Esophagus squamous epithelium (tissue), 5 donors: ENCODE results near the gene CNIH2. TPM values are rescaled to one million over a fixed set of nuclear protein-coding genes. Genes with fewer than 3 reads are reported as not detected.

ENCODE experiments used
- DNase-seq: peaks from one replicate; lab custom pipeline; 2025; lab: John Stamatoyannopoulos, UW
- H3K27ac ChIP-seq, 4 donors: fragments of 200-600 bp; sonication (generic); one replicate each; pipeline ENCODE4 v1.5.1; 2016 to 2019; ENCODE audit warnings: mild to moderate bottlenecking in 1 of 4
- H3K27me3 ChIP-seq, 4 donors: fragments of 200-600 bp; sonication (generic); 1 replicate in 3 of 4; 2 replicates in 1 of 4; pipeline versions ENCODE4 v1.5.1 to v1.6.0; 2017 to 2021; ENCODE audit warnings: antibody characterized with exemption in 1 of 4
- H3K36me3 ChIP-seq, 3 donors: fragments of 200-600 bp; sonication (generic); one replicate each; pipeline ENCODE4 v1.5.1; 2016 to 2019
- H3K4me1 ChIP-seq, 3 donors: fragments of 200-600 bp; sonication (generic); one replicate each; pipeline ENCODE4 v1.5.1; 2017 to 2019
- H3K4me3 ChIP-seq, 4 donors: fragments of 200-600 bp; sonication (generic); 1 replicate in 3 of 4; 2 replicates in 1 of 4; pipeline ENCODE4 v1.5.1; 2016 to 2019; ENCODE audit warnings: mild to moderate bottlenecking in 2 of 4, moderate library complexity in 1 of 4
- H3K9me3 ChIP-seq, 3 donors: fragments of 200-600 bp; sonication (generic); one replicate each; pipeline ENCODE4 v1.5.1; 2016 to 2019
- CTCF ChIP-seq, 6 experiments: fragments of 450-650 bp in 4 of 6; fragments of 200-600 bp in 2 of 6; sonication (generic) in 2 of 6; IDR thresholded peaks; one replicate each; pipeline ENCODE4 v1.5.1; 2016 to 2019; ENCODE audit warnings: antibody characterized with exemption in 6 of 6, mild to moderate bottlenecking in 4 of 6, moderate library complexity in 4 of 6
- POLR2A ChIP-seq, 4 donors: fragments of 450-650 bp; IDR thresholded peaks; one replicate each; pipeline ENCODE4 v1.6.1; 2017; ENCODE audit warnings: antibody characterized with exemption in 4 of 4, mild to moderate bottlenecking in 4 of 4, moderate library complexity in 3 of 4
- WGBS, 2 donors: methylation state at CpG; one replicate each; pipeline ENCODE4 v1.1.5; 2018; 5-methylcytosine and 5-hydroxymethylcytosine counted together
- intact Hi-C: fragments of 100-400 bp; cut with DNase I; formaldehyde crosslinking; loops from one replicate; pipeline ENCODE4 v1.15.0; 2022
- total RNA-seq, 4 donors: library from RNA; depleted of rRNA; stranded (reverse); fragments of >200 nt; gene quantifications; one replicate each; pipeline ENCODE4 v1.1.0, GENCODE V29; 2016
- donor health status: DM: yes; HTN: yes; CAD: no.

The CNIH2 gene
- total RNA-seq, 4 donors from 2014 or later, result 0.48 to 0.70 TPM; not detected in 2

GRCh38 chr11:66286699-66287098 is 8.7 kb downstream of the CNIH2 start:
- H3K4me3 ChIP-seq, result no peak overlapping the region
- H3K36me3 ChIP-seq, result peaks cover 0 to 47% (median 3%) of the 10 kb centered on the region in 3 donors
- peaks cover 0 to 14% (median 0%) of the 10 kb centered on the region in 4 donors for H3K27me3 ChIP-seq
- intact Hi-C loops, result loop anchor here (10.0 kb wide), 1 partner anchor 62 kb away; no protein-coding TSS in a partner anchor
- no peak for TF ChIP-seq CTCF (IDR thresholded peaks at IDR 0.05)
- no peak for TF ChIP-seq POLR2A (IDR thresholded peaks at IDR 0.05)
- WGBS, 2 donors, result 92% methylated on average over 3 of the region's 5 CpGs; no CpG with 5 or more reads in 1 of the 2 donors
- H3K27ac ChIP-seq, result no peak overlapping the region
- H3K9me3 ChIP-seq, result no peaks in the 10 kb centered on the region
- no peak for DNase-seq
- peaks cover 18 to 58% (median 23%) of the 10 kb centered on the region in 3 donors for H3K4me1 ChIP-seq

GRCh38 chr11:66287211-66287888 is 9.4 kb downstream of the CNIH2 start:
- H3K27me3 ChIP-seq, result peaks cover 5 to 21% (median 5%) of the 10 kb centered on the region in 4 donors
- TF ChIP-seq CTCF (IDR thresholded peaks at IDR 0.05), result no peak
- TF ChIP-seq POLR2A (IDR thresholded peaks at IDR 0.05), result no peak
- peak overlapping the region in 1 of 4 donors; percentile 78 for H3K4me3 ChIP-seq
- H3K9me3 ChIP-seq, result no peaks in the 10 kb centered on the region
- DNase-seq, result no peak
- peaks cover 0 to 47% (median 3%) of the 10 kb centered on the region in 3 donors for H3K36me3 ChIP-seq
- intact Hi-C loops, result loop anchor here (10.0 kb wide), 1 partner anchor 63 kb away; no protein-coding TSS in a partner anchor
- no peak overlapping the region for H3K27ac ChIP-seq
- peaks cover 23 to 59% (median 29%) of the 10 kb centered on the region in 3 donors for H3K4me1 ChIP-seq
- WGBS, 2 donors, result 69 to 70% methylated on average over 6 to 8 of the region's 10 CpGs

GRCh38 chr11:66287889-66288670 is 10.1 kb downstream of the CNIH2 start:
- H3K36me3 ChIP-seq, result peaks cover 0 to 46% (median 3%) of the 10 kb centered on the region in 3 donors
- 19 to 29% methylated on average over 7 to 10 of the region's 20 CpGs for WGBS, 2 donors
- no peak for TF ChIP-seq POLR2A (IDR thresholded peaks at IDR 0.05)
- no peak for TF ChIP-seq CTCF (IDR thresholded peaks at IDR 0.05)
- intact Hi-C loops, result loop anchor here (10.0 kb wide), 1 partner anchor 63 kb away; no protein-coding TSS in a partner anchor
- peak overlapping the region; percentile 91 to 99 (median 96) for H3K27ac ChIP-seq
- peaks cover 24 to 55% (median 26%) of the 10 kb centered on the region in 3 donors for H3K4me1 ChIP-seq
- DNase-seq, result no peak
- no peaks in the 10 kb centered on the region for H3K9me3 ChIP-seq
- peak overlapping the region; percentile 60 to 99 (median 82) for H3K4me3 ChIP-seq
- H3K27me3 ChIP-seq, result peaks cover 6 to 28% (median 10%) of the 10 kb centered on the region in 4 donors

GRCh38 chr11:66288671-66289547 is 10.9 kb downstream of the CNIH2 start, which contains the start of gene YIF1A:
Gene YIF1A (minus strand): TSS chr11:66289143. CDS start chr11:66288985, 158 bp downstream.
- Histone ChIP-seq H3K27ac (peak within 1 kb of the TSS; percentile 91 to 99 (median 96)), H3K27me3 (peaks cover 6 to 36% (median 10%) of the 10 kb centered on the region in 4 donors), H3K4me1 (peaks cover 24 to 55% (median 26%) of the 10 kb centered on the region in 3 donors), H3K4me3 (peak within 1 kb of the TSS; percentile 60 to 99 (median 82)), H3K9me3 (no peaks in the 10 kb centered on the region), H3K36me3 (peaks cover 0 to 38% (median 3%) of the 10 kb centered on the region in 3 donors)
- TF ChIP-seq POLR2A (IDR thresholded peaks at IDR 0.05) (peak in 3 of 4 donors; percentile 91 to 95 (median 92)), CTCF (IDR thresholded peaks at IDR 0.05) (peak in 1 of 6 experiments; percentile 9)
- WGBS, 2 donors, result 0% methylated on average over 2 to 6 of the region's 87 CpGs
- peak; percentile 96 for DNase-seq
- intact Hi-C loops, result loop anchor here (10.0 kb wide), 1 partner anchor 64 kb away; no protein-coding TSS in a partner anchor
